H1 (cell line): ENCODE measurements around the gene PANX2. TPM values are rescaled to one million over a fixed set of nuclear protein-coding genes. Genes with fewer than 3 reads are reported as not detected.
A peak's percentile ranks its signal among the peaks of the same experiment; 100 is the strongest.

Source experiments
- CTCF ChIA-PET: fragments of 300-600 bp; sonication (Branson Sonifier 250); formaldehyde crosslinking; loops from one replicate; lab custom pipeline; 2021; ENCODE audit not compliant: partially characterized antibody; lab: Charles Lee
- POLR2A ChIA-PET: fragments of 300-600 bp; sonication (Branson Sonifier 250); formaldehyde crosslinking; loops from one replicate; lab custom pipeline; 2021; ENCODE audit warnings: inconsistent platforms; ENCODE audit not compliant: partially characterized antibody; lab: Charles Lee
- DNase-seq, 2 experiments: peaks; one replicate each; pipeline versions ENCODE4 v3.0.0 to v3.0.0-alpha.2; 2010 to 2022; ENCODE audit warnings: low spot score in 2 of 2, low read depth in 1 of 2, mixed read lengths in 1 of 2
- FAIRE-seq: peaks from 2 replicates; lab custom pipeline; 2011; peaks lifted over from hg19 to GRCh38; lab: Jason Lieb, UNC
- H2AFZ ChIP-seq: 2 replicates; pipeline ENCODE4 v1.8.1; 2012; ENCODE audit warnings: low read length, inconsistent platforms
- H2AK5ac ChIP-seq: 2 replicates; pipeline ENCODE4 v1.6.1; 2013; ENCODE audit warnings: low read depth, low read length
- H2BK120ac ChIP-seq: replicated peaks from 2 replicates; pipeline ENCODE3; 2013; ENCODE audit warnings: low read depth, low read length, inconsistent platforms
- H2BK12ac ChIP-seq: 2 replicates; pipeline ENCODE4 v1.6.1; 2013; ENCODE audit warnings: low read depth, low read length
- H2BK15ac ChIP-seq: 2 replicates; pipeline ENCODE4 v1.6.1; 2013; ENCODE audit warnings: low read length
- H2BK20ac ChIP-seq: 2 replicates; pipeline ENCODE4 v1.6.1; 2013; ENCODE audit warnings: low read length
- H2BK5ac ChIP-seq: 2 replicates; pipeline ENCODE4 v1.6.1; 2013; ENCODE audit warnings: low read depth, low read length
- H3K14ac ChIP-seq: 2 replicates; pipeline ENCODE4 v1.6.1; 2013; ENCODE audit warnings: inconsistent platforms; ENCODE audit not compliant: insufficient read length
- H3K18ac ChIP-seq: 2 replicates; pipeline ENCODE4 v1.6.1; 2013; ENCODE audit warnings: low read length; ENCODE audit errors: extremely low read depth
- H3K23ac ChIP-seq: 2 replicates; pipeline ENCODE4 v1.6.1; 2013; ENCODE audit warnings: inconsistent platforms; ENCODE audit not compliant: insufficient read length
- H3K23me2 ChIP-seq: 2 replicates; pipeline ENCODE4 v1.6.1; 2013; ENCODE audit warnings: low read depth, low read length
- H3K27ac ChIP-seq: 2 replicates; pipeline ENCODE4 v1.6.1; 2011; ENCODE audit warnings: low read depth, low read length, inconsistent platforms
- H3K27me3 ChIP-seq, 4 experiments: replicated peaks in 1 of 4; 1 replicate in 1 of 4; 2 replicates in 3 of 4; pipeline versions ENCODE4 v1.6.1 to v1.8.1; 2011 to 2013; ENCODE audit warnings: low read length in 3 of 4, mild to moderate bottlenecking in 3 of 4, inconsistent platforms in 2 of 4, mixed read lengths in 2 of 4, moderate library complexity in 1 of 4; ENCODE audit not compliant: control insufficient read depth in 3 of 4, insufficient read depth in 3 of 4; ENCODE audit errors: extremely low read depth in 1 of 4
- H3K36me3 ChIP-seq, 4 experiments: 2 replicates each; pipeline versions ENCODE4 v1.6.1 to v1.8.1; 2011 to 2013; ENCODE audit warnings: mild to moderate bottlenecking in 4 of 4, low read length in 3 of 4, moderate library complexity in 2 of 4, control low read depth in 1 of 4, inconsistent platforms in 1 of 4; ENCODE audit not compliant: insufficient read depth in 4 of 4, control insufficient read depth in 2 of 4
- H3K4ac ChIP-seq: replicated peaks from 2 replicates; pipeline ENCODE3; 2013; ENCODE audit warnings: low read length, low read depth, mixed read lengths, inconsistent platforms; ENCODE audit not compliant: insufficient read length
- H3K4me1 ChIP-seq, 4 experiments: replicated peaks in 1 of 4; 1 replicate in 1 of 4; 2 replicates in 3 of 4; pipeline versions ENCODE4 v1.6.1 to v1.8.1; 2011 to 2013; ENCODE audit warnings: low read length in 3 of 4, inconsistent platforms in 2 of 4, mixed read lengths in 1 of 4; ENCODE audit not compliant: insufficient read depth in 4 of 4, control insufficient read depth in 3 of 4
- H3K4me2 ChIP-seq, 2 experiments: 2 replicates each; pipeline versions ENCODE4 v1.6.1 to v1.8.1; 2011 to 2013; ENCODE audit warnings: low read depth in 2 of 2, low read length in 2 of 2, control low read depth in 1 of 2, inconsistent platforms in 1 of 2, mild to moderate bottlenecking in 1 of 2; ENCODE audit not compliant: insufficient read depth in 1 of 2
- H3K4me3 ChIP-seq, 4 experiments: fragments of 200-600, 300-600 bp in 1 of 4; sonication (generic), shearing (Covaris generic), sonication (Bioruptor Twin) in 1 of 4; 2 replicates each; pipeline versions ENCODE4 v1.5.1 to v1.8.1; 2011 to 2016; ENCODE audit warnings: low read length in 4 of 4, low read depth in 3 of 4, control low read depth in 2 of 4, inconsistent platforms in 2 of 4, mild to moderate bottlenecking in 2 of 4, mixed read lengths in 1 of 4, moderate library complexity in 1 of 4; ENCODE audit not compliant: insufficient read depth in 2 of 4; ENCODE audit errors: extremely low read depth in 1 of 4
- H3K56ac ChIP-seq: replicated peaks from 2 replicates; pipeline ENCODE3; 2013; ENCODE audit warnings: low read depth, mild to moderate bottlenecking, mixed read lengths, low read length, inconsistent platforms; ENCODE audit not compliant: insufficient read length
- H3K79me1 ChIP-seq: 2 replicates; pipeline ENCODE4 v1.6.1; 2013; ENCODE audit warnings: low read depth, low read length, control low read depth
- H3K79me2 ChIP-seq, 2 experiments: 2 replicates each; pipeline versions ENCODE4 v1.6.1 to v1.8.1; 2012 to 2013; ENCODE audit warnings: low read length in 2 of 2, mild to moderate bottlenecking in 2 of 2, inconsistent platforms in 1 of 2; ENCODE audit not compliant: insufficient read depth in 2 of 2, control insufficient read depth in 1 of 2
- H3K9ac ChIP-seq, 4 experiments: replicated peaks in 1 of 4; 1 replicate in 1 of 4; 2 replicates in 3 of 4; pipeline versions ENCODE4 v1.6.1 to v1.8.1; 2011 to 2013; ENCODE audit warnings: low read depth in 3 of 4, low read length in 3 of 4, control low read depth in 2 of 4, mild to moderate bottlenecking in 2 of 4, moderate library complexity in 2 of 4, inconsistent platforms in 1 of 4; ENCODE audit errors: extremely low read depth in 1 of 4
- H3K9me3 ChIP-seq, 2 experiments: 2 replicates each; pipeline versions ENCODE4 v1.6.1 to v1.8.1; 2012 to 2013; ENCODE audit warnings: mild to moderate bottlenecking in 2 of 2, moderate library complexity in 2 of 2, control low read depth in 1 of 2, inconsistent platforms in 1 of 2, low read depth in 1 of 2, low read length in 1 of 2, mixed read lengths in 1 of 2; ENCODE audit not compliant: insufficient read depth in 2 of 2
- H4K20me1 ChIP-seq, 2 experiments: replicated peaks in 1 of 2; 2 replicates each; pipeline versions ENCODE3 to v1.8.1; 2011 to 2013; ENCODE audit warnings: inconsistent platforms in 2 of 2, low read length in 2 of 2, mild to moderate bottlenecking in 1 of 2; ENCODE audit not compliant: insufficient read depth in 2 of 2, control insufficient read depth in 1 of 2
- H4K5ac ChIP-seq: 2 replicates; pipeline ENCODE4 v1.6.1; 2013; ENCODE audit warnings: low read length, low read depth, mixed read lengths, inconsistent platforms; ENCODE audit not compliant: insufficient read length
- H4K8ac ChIP-seq: 2 replicates; pipeline ENCODE4 v1.8.0; 2013; ENCODE audit warnings: mild to moderate bottlenecking, moderate library complexity, low read length, inconsistent platforms; ENCODE audit not compliant: insufficient read depth; ENCODE audit errors: extremely low read depth
- H4K91ac ChIP-seq: replicated peaks from 2 replicates; pipeline ENCODE3; 2013; ENCODE audit warnings: low read length, mixed read lengths, inconsistent platforms; ENCODE audit not compliant: insufficient read length
- BCL11A ChIP-seq, 2 experiments: IDR thresholded peaks; one replicate each; pipeline ENCODE4 v1.6.1; 2011; ENCODE audit warnings: low read depth in 2 of 2, low read length in 2 of 2, mild to moderate bottlenecking in 2 of 2
- CEBPB ChIP-seq: IDR thresholded peaks from 2 replicates; pipeline ENCODE4 v1.6.1; 2012; ENCODE audit warnings: low read depth, low read length
- CHD1 ChIP-seq: IDR thresholded peaks from 2 replicates; pipeline ENCODE4 v1.6.1; 2012; ENCODE audit warnings: low read depth, low read length, improper control_type of control experiment
- JUN ChIP-seq: IDR thresholded peaks from 2 replicates; pipeline ENCODE4 v1.6.1; 2011; ENCODE audit warnings: low read depth, mild to moderate bottlenecking, improper control_type of control experiment, low read length
- RNF2 ChIP-seq: fragments of 200-900, 300-1000 bp; sonication (generic); IDR thresholded peaks from 2 replicates; pipeline ENCODE4 v1.7.1; 2016; ENCODE audit warnings: borderline replicate concordance, low read depth, mild to moderate bottlenecking, antibody characterized with exemption, low read length; ENCODE audit not compliant: poor library complexity, severe bottlenecking; ENCODE audit errors: missing control alignments
- SIN3A ChIP-seq, 2 experiments: IDR thresholded peaks in 1 of 2; conservative IDR thresholded peaks in 1 of 2; 2 replicates each; pipeline ENCODE4 v1.6.1; 2011 to 2012; ENCODE audit warnings: low read length in 2 of 2, improper control_type of control experiment in 1 of 2, low read depth in 1 of 2, mild to moderate bottlenecking in 1 of 2
- SRF ChIP-seq: IDR thresholded peaks from 2 replicates; pipeline ENCODE4 v1.6.1; 2011; ENCODE audit warnings: mild to moderate bottlenecking, low read depth, low read length, moderate library complexity
- TAF7 ChIP-seq: optimal IDR thresholded peaks from 2 replicates; pipeline ENCODE3; 2011; ENCODE audit warnings: low read depth, mild to moderate bottlenecking, inconsistent platforms, low read length, moderate library complexity, borderline replicate concordance
- TEAD4 ChIP-seq: IDR thresholded peaks from 2 replicates; pipeline ENCODE4 v1.6.1; 2012; ENCODE audit warnings: low read depth, low read length, inconsistent platforms, mixed read lengths
- YY1 ChIP-seq: IDR thresholded peaks from 2 replicates; pipeline ENCODE4 v1.6.1; 2011; ENCODE audit warnings: low read depth, mild to moderate bottlenecking, low read length
- WGBS, 2 experiments: shearing (Covaris generic) in 1 of 2; methylation state at CpG; one replicate each; pipeline versions ENCODE4 v1.1.6 to v1.1.7; 2013 to 2015; ENCODE audit warnings: low lambda C conversion rate in 2 of 2, mixed read lengths in 2 of 2, inconsistent platforms in 1 of 2, low coverage in 1 of 2, missing lambda C conversion rate in 1 of 2; ENCODE audit not compliant: insufficient replicate concordance in 2 of 2, insufficient coverage in 1 of 2, insufficient read length in 1 of 2; ENCODE audit errors: extremely low coverage in 1 of 2, missing lambda C conversion rate in 1 of 2; 5-methylcytosine and 5-hydroxymethylcytosine counted together
- polyA plus RNA-seq, 7 experiments: library from polyadenylated mRNA; depleted of rRNA in 3 of 7; stranded (reverse) in 5 of 7; unstranded in 2 of 7; fragments of >200 nt in 5 of 7; fragments of 200-250 nt in 2 of 7; gene quantifications; 1 replicate in 5 of 7; 2 replicates in 1 of 7; 4 replicates in 1 of 7; pipeline versions ENCODE4 v1.2.1 to v1.2.3, GENCODE V29; 2011 to 2013; ENCODE audit warnings: missing spikeins in 2 of 7, mixed read lengths in 2 of 7
- total RNA-seq: library from RNA; stranded (reverse); fragmentation: NEBNext Ultra II Directional; extraction: Animal tissue kit (Norgen Biotek cat#: 25700); gene quantifications from 2 replicates; pipeline ENCODE4 v1.2.1, GENCODE V29; 2021
- TF ChIP-seq, protein P1 (sequence below): IDR thresholded peaks from 2 replicates; pipeline ENCODE4 v1.6.1; 2012; ENCODE audit warnings: inconsistent platforms

The PANX2 gene
- total and polyA plus RNA-seq, 2 of the 8 experiments (the other 6 are each of a cell fraction or from before 2014, with no cell fraction given) = 3.5 to 5.0 TPM

- H4K8ac ChIP-seq = peak overlapping the region; percentile 46
- H3K18ac ChIP-seq = no peak overlapping the region
- no peak for TF ChIP-seq TAF7
- TF ChIP-seq SIN3A (conservative IDR thresholded peaks at IDR 0.05 in 1 of 2, IDR thresholded peaks at IDR 0.05 in 1 of 2; ENCODE audit: low read depth in 1 of 2, low read length in 2 of 2) = no peak
- TF ChIP-seq CEBPB = no peak
- TF ChIP-seq YY1 = no peak
- TF ChIP-seq CHD1 = no peak
- TF ChIP-seq, protein P1, sequence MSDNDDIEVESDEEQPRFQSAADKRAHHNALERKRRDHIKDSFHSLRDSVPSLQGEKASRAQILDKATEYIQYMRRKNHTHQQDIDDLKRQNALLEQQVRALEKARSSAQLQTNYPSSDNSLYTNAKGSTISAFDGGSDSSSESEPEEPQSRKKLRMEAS = no peak
- no peak for TF ChIP-seq RNF2
- no peak for TF ChIP-seq TEAD4
- TF ChIP-seq SRF = no peak
- TF ChIP-seq BCL11A (IDR thresholded peaks at IDR 0.05; ENCODE audit: low read depth in 2 of 2, low read length in 2 of 2) = no peak
- TF ChIP-seq JUN = no peak
- H4K20me1 ChIP-seq = peaks cover 8 to 30% of the 10 kb centered on the region in 2 experiments
- FAIRE-seq (no peak), DNase-seq (peak in 1 of 2 experiments; percentile 43)
- H3K27me3 ChIP-seq = no peaks in the 10 kb centered on the region
- no peak overlapping the region for H3K9ac ChIP-seq
- peaks cover 5 to 46% (median 30%) of the 10 kb centered on the region in 4 experiments for H3K36me3 ChIP-seq
- H4K91ac ChIP-seq = no peak overlapping the region
- 92% methylated on average over 14 of the region's 21 CpGs; no CpG with 5 or more reads in 1 of the 2 experiments for WGBS, 2 experiments
- H3K23me2 ChIP-seq = no peaks in the 10 kb centered on the region
- no peak overlapping the region for H3K14ac ChIP-seq
- no peak overlapping the region for H3K56ac ChIP-seq
- peaks cover 0 to 2% of the 10 kb centered on the region in 2 experiments; a peak in 1 of 4 replicates for H3K79me2 ChIP-seq
- no peaks in the 10 kb centered on the region; the same call in 1 of the 2 replicates for H3K79me1 ChIP-seq
- H3K4me1 ChIP-seq = peaks cover 0 to 11% (median 2%) of the 10 kb centered on the region in 4 experiments; a peak in 3 of 7 replicates
- H3K4me3 ChIP-seq = no peak overlapping the region
- no peaks in the 10 kb centered on the region; a peak in 1 of 4 replicates for H3K9me3 ChIP-seq
- no peak overlapping the region for H3K23ac ChIP-seq
- H2BK120ac ChIP-seq = no peak overlapping the region
- no peak overlapping the region for H2BK5ac ChIP-seq
- H4K5ac ChIP-seq = no peak overlapping the region
- CTCF ChIA-PET = interaction anchor here (1.1 to 2.4 kb wide), 5 partner anchors 11 to 345 kb away, joined by 3 to 6 read pairs (median 4); partner anchors contain the start of gene SYCE3
- no peak overlapping the region for H2BK15ac ChIP-seq
- no peak overlapping the region for H3K4ac ChIP-seq
- no peak overlapping the region for H2BK20ac ChIP-seq
- no peak overlapping the region for H2AK5ac ChIP-seq
- no peak overlapping the region for H3K4me2 ChIP-seq
- H2AFZ ChIP-seq = no peak overlapping the region
- no peak overlapping the region for H3K27ac ChIP-seq
- POLR2A ChIA-PET = interaction anchor here (0.6 to 2.9 kb wide), 2 partner anchors 12 to 53 kb away, joined by 3 to 9 read pairs; no protein-coding TSS in a partner anchor
- no peak overlapping the region for H2BK12ac ChIP-seq
Observed at GRCh38 chr22:50217543-50218152, 47.1 kb downstream of the PANX2 start.
